HPDE6-E6E7 (cell line): ENCODE data around the gene IFITM10.

ENCODE experiments used
- DNase-seq: peaks from one replicate; pipeline ENCODE4 v3.0.0; 2011; ENCODE audit warnings: missing footprints; ENCODE audit errors: extremely low spot score

Gene IFITM10

GRCh38 chr11:1750481-1750839 lies at the start of gene IFITM10:
Gene IFITM10 (minus strand): TSS chr11:1750595. CDS start chr11:1750442, 153 bp downstream.
- DNase-seq, result no peak

- DNase-seq, result no peak
These were observed 47.2 kb upstream of the IFITM10 start for GRCh38 chr11:1797391-1798125.

- no peak for DNase-seq
These were observed 46.1 kb upstream of the IFITM10 start for GRCh38 chr11:1796413-1797011.

GRCh38 chr11:1793081-1793480 lies 42.7 kb upstream of the IFITM10 start:
- no peak for DNase-seq

- DNase-seq, result no peak
These were observed 42.1 kb upstream of the IFITM10 start for GRCh38 chr11:1792461-1792860.

- DNase-seq, result no peak
These were observed 41.5 kb upstream of the IFITM10 start for GRCh38 chr11:1791912-1792311.

- DNase-seq, result no peak
These were observed 36.1 kb upstream of the IFITM10 start for GRCh38 chr11:1786466-1786865.

- no peak for DNase-seq
These were observed 35.5 kb upstream of the IFITM10 start for GRCh38 chr11:1785749-1786413.

GRCh38 chr11:1784761-1785650 lies 34.6 kb upstream of the IFITM10 start:
- no peak for DNase-seq

- no peak for DNase-seq
These were observed 33.5 kb upstream of the IFITM10 start for GRCh38 chr11:1783725-1784529.

GRCh38 chr11:1782831-1783724 lies 32.7 kb upstream of the IFITM10 start:
- no peak for DNase-seq

- no peak for DNase-seq
These were observed 31.7 kb upstream of the IFITM10 start for GRCh38 chr11:1782031-1782590.

GRCh38 chr11:1781593-1781975 lies 31.2 kb upstream of the IFITM10 start:
- no peak for DNase-seq

- DNase-seq, result no peak
These were observed 30.6 kb upstream of the IFITM10 start for GRCh38 chr11:1780700-1781592.

GRCh38 chr11:1779806-1780699 lies 29.7 kb upstream of the IFITM10 start:
- DNase-seq, result no peak

GRCh38 chr11:1779034-1779805 lies 28.8 kb upstream of the IFITM10 start:
- no peak for DNase-seq
